HG03095 (cell line): ENCODE measurements around the gene SIRT7.
"Not testable (repeated sequence)": the region's sequence is repeated elsewhere in the genome, so short reads cannot be mapped to it uniquely, and the experiment has no call there.

ENCODE experiments used
- ATAC-seq: cut with Tn5 transposase; IDR thresholded peaks from one replicate; pipeline ENCODE4 v1.9.1; 2021; ENCODE audit warnings: moderate library complexity; ENCODE audit not compliant: unreplicated experiment

SIRT7 gene

GRCh38 chr17:81954131-81955057, 36.4 kb upstream of the SIRT7 start:
- ATAC-seq = no peak

- not testable (repeated sequence) for ATAC-seq
Measured at GRCh38 chr17:81953443-81953842, 35.5 kb upstream of the SIRT7 start.

- ATAC-seq = no peak
Measured at GRCh38 chr17:81952792-81953228, 34.8 kb upstream of the SIRT7 start.

- no peak for ATAC-seq
Measured at GRCh38 chr17:81951785-81952684, 34.1 kb upstream of the SIRT7 start.

GRCh38 chr17:81950501-81950900, 32.5 kb upstream of the SIRT7 start:
- no peak for ATAC-seq

- ATAC-seq = no peak
Measured at GRCh38 chr17:81948635-81949378, 30.8 kb upstream of the SIRT7 start.

- no peak for ATAC-seq
Measured at GRCh38 chr17:81947189-81947588, 29.2 kb upstream of the SIRT7 start, which contains the start of gene MYADML2. TSS of gene MYADML2 (minus strand) at chr17:81947233. CDS start at chr17:81941741, 5,492 bp downstream.

- ATAC-seq = no peak
Measured at GRCh38 chr17:81944858-81945257, 26.9 kb upstream of the SIRT7 start.

GRCh38 chr17:81942167-81942553, 24.2 kb upstream of the SIRT7 start:
- no peak for ATAC-seq

- ATAC-seq = no peak
Measured at GRCh38 chr17:81941484-81942166, 23.6 kb upstream of the SIRT7 start.

GRCh38 chr17:81940538-81941483, 22.8 kb upstream of the SIRT7 start:
- ATAC-seq = no peak

GRCh38 chr17:81939881-81940385, 22.0 kb upstream of the SIRT7 start:
- ATAC-seq = no peak

GRCh38 chr17:81939218-81939617, 21.2 kb upstream of the SIRT7 start:
- ATAC-seq = no peak

GRCh38 chr17:81935709-81936084, 17.7 kb upstream of the SIRT7 start:
- ATAC-seq = no peak

- ATAC-seq = no peak
Measured at GRCh38 chr17:81934850-81935708, 17.1 kb upstream of the SIRT7 start.

GRCh38 chr17:81934098-81934757, 16.3 kb upstream of the SIRT7 start:
- ATAC-seq = no peak

- ATAC-seq = no peak
Measured at GRCh38 chr17:81933178-81933699, 15.3 kb upstream of the SIRT7 start.
